Ishikawa (cell line): ENCODE measurements around the gene TTC13.

Experiments
- EP300 ChIP-seq: IDR thresholded peaks from 2 replicates; pipeline ENCODE4 v1.6.1; 2012; ENCODE audit warnings: borderline replicate concordance
- TCF12 ChIP-seq: IDR thresholded peaks from 2 replicates; pipeline ENCODE4 v1.6.1; 2012; ENCODE audit warnings: low read depth
- TEAD4 ChIP-seq: IDR thresholded peaks from 2 replicates; pipeline ENCODE4 v1.6.1; 2012
- YY1 ChIP-seq: IDR thresholded peaks from 2 replicates; pipeline ENCODE4 v1.6.1; 2012; ENCODE audit warnings: low read depth
- ZBTB7A ChIP-seq: IDR thresholded peaks from 2 replicates; pipeline ENCODE4 v1.6.1; 2012; ENCODE audit warnings: low read depth
- TF ChIP-seq, protein P1 (sequence below): IDR thresholded peaks from 2 replicates; pipeline ENCODE4 v1.6.1; 2012

GRCh38 chr1:230935852-230936251, 42.8 kb downstream of the TTC13 start:
- no peak for TF ChIP-seq YY1
- no peak for TF ChIP-seq ZBTB7A
- TF ChIP-seq TEAD4: no peak
- no peak for TF ChIP-seq EP300
- no peak for TF ChIP-seq TCF12
- TF ChIP-seq, protein P1, sequence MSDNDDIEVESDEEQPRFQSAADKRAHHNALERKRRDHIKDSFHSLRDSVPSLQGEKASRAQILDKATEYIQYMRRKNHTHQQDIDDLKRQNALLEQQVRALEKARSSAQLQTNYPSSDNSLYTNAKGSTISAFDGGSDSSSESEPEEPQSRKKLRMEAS: no peak
